HG03457 (cell line): ENCODE measurements around the gene C1QBP.
"Not testable (repeated sequence)": the region's sequence is repeated elsewhere in the genome, so short reads cannot be mapped to it uniquely, and the experiment has no call there.

Experiments used
- ATAC-seq: cut with Tn5 transposase; IDR thresholded peaks from one replicate; pipeline ENCODE4 v1.9.1; 2021; ENCODE audit warnings: moderate number of reproducible peaks; ENCODE audit not compliant: unreplicated experiment

The C1QBP gene

GRCh38 chr17:5434984-5435383 is 4.0 kb downstream of the C1QBP start:
- ATAC-seq = no peak

- no peak for ATAC-seq
Measured at GRCh38 chr17:5431949-5432556, 6.9 kb downstream of the C1QBP start.

GRCh38 chr17:5431234-5431633 is 7.7 kb downstream of the C1QBP start:
- ATAC-seq = not testable (repeated sequence)

GRCh38 chr17:5430413-5430999 is 8.4 kb downstream of the C1QBP start:
- no peak for ATAC-seq

DNA sequence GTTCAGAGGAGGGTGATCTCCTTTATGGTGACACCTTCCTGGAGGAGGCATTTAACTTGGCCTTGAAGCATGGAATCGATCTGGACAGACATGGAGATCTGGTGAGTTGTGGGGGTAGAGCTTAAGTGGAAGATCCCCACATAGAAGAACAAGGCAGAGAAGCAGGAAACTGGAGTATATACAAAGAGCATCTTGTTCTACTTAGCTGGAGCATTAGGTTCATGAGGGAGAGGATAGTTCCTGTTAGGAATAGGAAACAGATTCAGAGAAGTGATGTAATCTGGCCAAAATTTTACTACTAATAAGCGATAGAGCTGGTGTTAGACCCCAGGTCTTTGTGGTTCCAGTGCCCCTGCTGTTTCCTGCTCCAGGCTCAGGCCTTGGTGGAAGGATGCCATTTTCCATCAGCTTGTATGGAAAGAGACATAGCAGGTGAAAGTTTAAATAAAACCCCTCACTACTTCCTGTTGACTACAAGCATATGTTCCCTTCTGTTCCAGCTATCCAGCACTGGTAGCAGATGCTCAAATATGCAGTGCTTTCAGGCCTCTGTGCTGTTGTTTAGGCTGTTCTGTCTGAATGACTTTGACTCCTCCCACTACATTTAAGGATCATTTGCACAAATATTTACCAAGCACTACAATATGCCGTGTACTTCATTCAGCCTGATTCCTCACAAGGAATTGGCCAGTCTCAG is 9.6 kb downstream of the C1QBP start:
- ATAC-seq = no peak

- ATAC-seq = no peak
Measured at GRCh38 chr17:5425826-5426225, 13.1 kb downstream of the C1QBP start.

DNA sequence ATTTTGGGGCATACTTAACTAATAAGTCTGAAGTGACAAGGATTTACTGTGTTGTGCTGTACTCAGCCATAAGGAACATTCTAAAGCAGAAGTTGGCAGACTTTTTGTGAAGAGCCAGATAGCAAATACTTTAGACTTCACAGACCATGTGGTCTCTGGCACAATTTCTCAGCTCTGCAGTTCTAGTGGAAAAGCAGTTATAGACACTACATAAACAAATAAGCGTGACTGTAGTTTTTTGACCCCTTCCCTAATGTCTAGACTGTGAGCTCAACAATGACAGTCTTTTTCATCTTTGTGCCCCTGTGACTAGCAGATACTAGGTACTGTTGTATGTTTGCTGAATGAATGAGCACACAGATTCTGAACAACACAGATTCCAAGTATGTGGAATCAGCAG is 14.0 kb downstream of the C1QBP start:
- ATAC-seq = no peak

- no peak for ATAC-seq
Measured at GRCh38 chr17:5422505-5422904, 16.4 kb downstream of the C1QBP start.

- ATAC-seq = peak; percentile 37
Measured at GRCh38 chr17:5419959-5420653, 18.8 kb downstream of the C1QBP start, which contains the start of gene RPAIN. TSS of gene RPAIN (plus strand) at chr17:5420182. CDS start at chr17:5420211, 29 bp downstream.

- peak; percentile 78 for ATAC-seq
Measured at GRCh38 chr17:5419356-5419958, 19.5 kb downstream of the C1QBP start, which contains the start of gene NUP88. TSS of gene NUP88 (minus strand) at chr17:5419662. CDS start at chr17:5419650, 12 bp downstream.

DNA sequence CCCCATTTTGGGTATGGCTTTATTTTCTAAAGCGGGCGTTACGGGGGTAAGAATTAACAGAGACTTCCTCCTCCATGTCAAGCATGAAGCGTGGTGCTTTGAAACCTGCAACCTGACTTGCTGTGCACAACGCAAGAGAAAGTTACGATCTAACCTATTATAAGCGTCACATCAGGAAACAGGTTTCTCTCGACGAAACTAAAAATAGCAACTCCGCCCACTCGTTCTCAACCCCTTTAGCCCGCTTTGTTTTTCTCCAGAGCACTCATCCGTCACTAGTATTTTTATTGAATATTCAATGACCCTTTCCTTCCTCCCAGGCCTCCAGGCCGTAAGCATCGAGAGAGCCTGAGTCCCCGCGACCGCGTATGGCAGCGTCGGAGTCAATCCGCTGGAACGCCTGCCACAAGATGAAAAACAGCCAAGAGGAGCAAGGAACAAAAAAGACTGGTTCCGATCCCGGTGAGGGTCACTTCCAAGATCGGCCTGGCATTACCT is 20.0 kb downstream of the C1QBP start:
- peak; percentile 17 for ATAC-seq

DNA sequence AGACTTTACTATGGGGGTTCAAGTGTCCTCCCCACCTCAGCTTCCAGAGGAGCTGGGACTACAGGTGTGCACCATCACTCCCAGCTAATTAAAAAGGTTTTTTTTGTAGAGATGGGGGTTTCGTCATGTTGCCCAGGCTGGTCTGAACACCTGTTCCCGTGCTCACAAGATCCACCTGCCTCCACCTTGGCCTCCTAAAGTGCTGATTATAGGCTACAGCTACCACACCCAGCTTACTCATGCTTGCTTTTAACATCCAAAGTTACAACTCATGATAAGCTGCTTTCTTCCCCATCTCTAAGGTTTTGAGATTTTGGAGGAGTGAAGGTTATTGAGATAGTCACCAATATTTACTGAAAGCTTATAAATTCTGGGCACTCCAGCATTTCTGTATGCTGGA is 22.1 kb downstream of the C1QBP start:
- ATAC-seq = no peak

- no peak for ATAC-seq
Measured at GRCh38 chr17:5413682-5414081, 25.3 kb downstream of the C1QBP start.

DNA sequence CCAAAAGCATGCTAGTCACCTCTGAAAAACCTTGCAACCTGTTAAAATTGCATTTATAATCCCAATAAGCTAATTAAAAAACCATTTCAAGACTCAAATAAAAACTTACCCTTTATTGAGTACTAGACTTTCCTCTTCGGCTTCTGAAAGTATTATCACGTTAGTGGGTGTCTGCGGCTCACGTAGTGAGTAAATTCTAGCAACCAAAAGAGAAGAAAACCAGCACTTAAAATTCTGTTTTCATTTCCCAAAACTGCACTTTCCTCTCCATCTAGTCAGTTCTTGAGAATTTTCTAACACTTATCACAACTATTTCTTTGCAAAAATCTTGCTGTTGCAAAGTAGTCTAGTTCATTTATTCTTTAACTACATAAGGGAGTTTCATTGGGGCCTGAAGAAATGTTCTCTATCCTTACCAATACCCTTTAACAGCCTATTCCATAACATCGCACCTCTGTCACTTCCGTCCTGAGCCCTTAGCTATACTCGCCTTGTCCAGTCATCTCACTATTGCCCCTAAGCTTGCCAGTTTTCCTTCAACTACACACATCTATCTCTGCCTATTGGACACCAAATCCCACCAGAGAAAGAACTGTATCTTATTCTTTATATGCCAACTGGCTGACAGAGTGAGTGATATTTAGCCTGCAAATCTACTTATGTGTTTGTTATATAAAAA is 28.2 kb downstream of the C1QBP start:
- no peak for ATAC-seq

- no peak for ATAC-seq
Measured at GRCh38 chr17:5408186-5408585, 30.8 kb downstream of the C1QBP start.

GRCh38 chr17:5405400-5405799 is 33.6 kb downstream of the C1QBP start:
- ATAC-seq = no peak

DNA sequence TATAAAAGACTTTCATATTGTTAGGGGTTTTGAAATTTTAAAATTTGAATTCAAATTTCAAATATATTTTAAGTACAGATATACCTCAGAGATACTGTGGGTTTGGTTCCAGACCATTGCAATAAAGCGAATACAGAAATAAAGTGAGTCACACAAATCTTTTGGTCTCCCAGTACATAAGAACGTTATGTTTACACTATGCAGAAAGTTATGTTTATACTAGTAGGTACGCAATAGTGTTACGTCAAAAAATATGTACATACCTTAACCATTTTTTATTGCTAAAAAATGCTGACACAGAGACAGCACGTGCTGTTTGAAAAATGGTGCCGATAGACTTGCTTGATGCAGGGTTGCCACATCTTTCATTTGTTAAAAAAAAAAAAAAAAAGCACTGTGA is 39.2 kb downstream of the C1QBP start:
- no peak for ATAC-seq

DNA sequence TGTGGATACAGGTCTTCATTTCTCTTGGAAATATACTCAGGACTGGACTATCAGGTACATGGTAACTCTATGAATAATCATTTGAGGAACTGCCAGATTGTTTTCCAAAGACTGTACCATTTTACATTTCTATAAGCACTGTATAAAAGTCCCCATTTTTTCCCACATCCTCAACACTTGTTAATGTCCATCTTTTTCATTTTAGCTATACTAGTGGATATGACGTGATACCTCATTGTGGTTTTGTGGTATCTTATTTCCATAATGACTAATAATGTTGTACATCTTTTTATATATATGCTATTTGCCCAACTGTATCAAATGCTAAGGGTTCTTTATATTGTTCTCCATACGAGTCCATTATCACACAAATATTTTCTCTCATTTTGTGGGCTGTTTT is 42.3 kb downstream of the C1QBP start:
- ATAC-seq = no peak

DNA sequence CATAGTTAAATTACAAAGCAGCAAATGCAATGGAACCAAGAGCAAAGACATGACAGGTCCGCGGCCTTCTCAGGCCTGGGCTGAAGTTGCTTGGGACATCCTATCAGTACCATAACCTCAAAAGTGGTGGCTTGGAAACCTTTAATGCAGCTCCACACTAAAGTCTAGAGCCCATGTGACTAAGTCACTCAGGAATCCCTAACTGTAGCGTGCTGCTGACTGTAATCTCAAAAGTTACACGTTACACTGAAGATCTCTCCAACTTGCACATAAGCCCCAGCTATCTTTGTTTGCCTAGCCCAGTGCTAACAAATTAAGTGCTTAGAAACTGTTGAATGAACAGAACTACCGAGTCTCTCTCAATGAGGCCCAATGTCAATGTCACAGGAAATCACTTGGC is 47.3 kb downstream of the C1QBP start:
- ATAC-seq = no peak
